Effector CD4-positive, alpha-beta T cell (primary cell): ENCODE results near the gene SND1.

ENCODE experiments used
- DNase-seq: peaks from one replicate; pipeline ENCODE4 v3.0.0-alpha.2; 2020

The SND1 gene

GRCh38 chr7:127690337-127690736 lies 38.3 kb downstream of the SND1 start:
- DNase-seq, result no peak

- DNase-seq, result no peak
Measured at GRCh38 chr7:127690806-127691205, 38.8 kb downstream of the SND1 start.

- no peak for DNase-seq
Measured at GRCh38 chr7:127692200-127692599, 40.2 kb downstream of the SND1 start.

GRCh38 chr7:127699853-127700252 lies 47.9 kb downstream of the SND1 start:
- DNase-seq, result no peak

GRCh38 chr7:127702052-127702652 lies 50.2 kb downstream of the SND1 start:
- DNase-seq, result no peak

- no peak for DNase-seq
Measured at GRCh38 chr7:127702938-127703337, 50.9 kb downstream of the SND1 start.

GRCh38 chr7:127704211-127704610 lies 52.2 kb downstream of the SND1 start:
- DNase-seq, result no peak

GRCh38 chr7:127705461-127705959 lies 53.5 kb downstream of the SND1 start:
- no peak for DNase-seq

- DNase-seq, result no peak
Measured at GRCh38 chr7:127706766-127707165, 54.8 kb downstream of the SND1 start.

- no peak for DNase-seq
Measured at GRCh38 chr7:127708201-127708600, 56.2 kb downstream of the SND1 start.

- DNase-seq, result peak; percentile 59
Measured at GRCh38 chr7:127708788-127709187, 56.8 kb downstream of the SND1 start.

- DNase-seq, result no peak
Measured at GRCh38 chr7:127710635-127711034, 58.6 kb downstream of the SND1 start.

GRCh38 chr7:127711872-127712271 lies 59.9 kb downstream of the SND1 start:
- DNase-seq, result no peak

GRCh38 chr7:127713006-127713405 lies 61.0 kb downstream of the SND1 start:
- DNase-seq, result no peak

GRCh38 chr7:127713758-127714157 lies 61.8 kb downstream of the SND1 start:
- no peak for DNase-seq

GRCh38 chr7:127715272-127715671 lies 63.3 kb downstream of the SND1 start:
- no peak for DNase-seq

GRCh38 chr7:127715901-127716300 lies 63.9 kb downstream of the SND1 start:
- no peak for DNase-seq

- DNase-seq, result no peak
Measured at GRCh38 chr7:127717502-127718339, 65.7 kb downstream of the SND1 start.

- DNase-seq, result no peak
Measured at GRCh38 chr7:127718340-127718679, 66.3 kb downstream of the SND1 start.

- DNase-seq, result no peak
Measured at GRCh38 chr7:127726476-127726875, 74.5 kb downstream of the SND1 start.

GRCh38 chr7:127730658-127731276 lies 78.8 kb downstream of the SND1 start:
- DNase-seq, result no peak

GRCh38 chr7:127731431-127732080 lies 79.6 kb downstream of the SND1 start:
- no peak for DNase-seq

GRCh38 chr7:127732306-127732705 lies 80.3 kb downstream of the SND1 start:
- DNase-seq, result no peak
